D721Med (cell line): ENCODE data around the gene CFAP69.
A peak's percentile ranks its signal among the peaks of the same experiment; 100 is the strongest.
"Not testable (repeated sequence)": the region's sequence is repeated elsewhere in the genome, so short reads cannot be mapped to it uniquely, and the experiment has no call there.

Source experiments
- DNase-seq: peaks from one replicate; pipeline ENCODE4 v3.0.0; 2011; ENCODE audit warnings: low spot score; ENCODE audit not compliant: insufficient read length
- FAIRE-seq: peaks from 2 replicates; lab custom pipeline; 2011; peaks lifted over from hg19 to GRCh38; lab: Jason Lieb, UNC
- TF ChIP-seq, protein P1 (sequence below): IDR thresholded peaks from 2 replicates; pipeline ENCODE4 v1.5.1; 2012; ENCODE audit warnings: mild to moderate bottlenecking, control low read depth; ENCODE audit not compliant: insufficient read depth; ENCODE audit errors: missing control alignments

The CFAP69 gene

DNA sequence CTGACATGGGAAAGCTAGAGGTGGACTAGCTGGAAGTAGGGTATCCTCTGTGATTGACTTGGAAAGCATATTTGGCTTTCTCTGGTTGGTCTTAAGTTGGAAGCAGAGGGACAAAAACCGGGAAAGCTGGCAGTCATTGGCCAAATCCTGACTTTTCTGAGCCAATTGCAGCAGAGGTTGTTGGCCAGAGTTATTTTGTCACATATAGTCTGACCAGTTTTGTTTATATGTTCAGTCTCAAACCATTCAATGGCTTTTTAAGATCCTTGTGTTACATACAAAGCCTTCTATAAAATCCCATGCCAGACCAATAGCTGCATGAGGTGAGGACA lies 6.3 kb downstream of the CFAP69 start:
- TF ChIP-seq, protein P1, sequence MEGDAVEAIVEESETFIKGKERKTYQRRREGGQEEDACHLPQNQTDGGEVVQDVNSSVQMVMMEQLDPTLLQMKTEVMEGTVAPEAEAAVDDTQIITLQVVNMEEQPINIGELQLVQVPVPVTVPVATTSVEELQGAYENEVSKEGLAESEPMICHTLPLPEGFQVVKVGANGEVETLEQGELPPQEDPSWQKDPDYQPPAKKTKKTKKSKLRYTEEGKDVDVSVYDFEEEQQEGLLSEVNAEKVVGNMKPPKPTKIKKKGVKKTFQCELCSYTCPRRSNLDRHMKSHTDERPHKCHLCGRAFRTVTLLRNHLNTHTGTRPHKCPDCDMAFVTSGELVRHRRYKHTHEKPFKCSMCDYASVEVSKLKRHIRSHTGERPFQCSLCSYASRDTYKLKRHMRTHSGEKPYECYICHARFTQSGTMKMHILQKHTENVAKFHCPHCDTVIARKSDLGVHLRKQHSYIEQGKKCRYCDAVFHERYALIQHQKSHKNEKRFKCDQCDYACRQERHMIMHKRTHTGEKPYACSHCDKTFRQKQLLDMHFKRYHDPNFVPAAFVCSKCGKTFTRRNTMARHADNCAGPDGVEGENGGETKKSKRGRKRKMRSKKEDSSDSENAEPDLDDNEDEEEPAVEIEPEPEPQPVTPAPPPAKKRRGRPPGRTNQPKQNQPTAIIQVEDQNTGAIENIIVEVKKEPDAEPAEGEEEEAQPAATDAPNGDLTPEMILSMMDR, result no peak
- no peak for DNase-seq
- no peak for FAIRE-seq

DNA sequence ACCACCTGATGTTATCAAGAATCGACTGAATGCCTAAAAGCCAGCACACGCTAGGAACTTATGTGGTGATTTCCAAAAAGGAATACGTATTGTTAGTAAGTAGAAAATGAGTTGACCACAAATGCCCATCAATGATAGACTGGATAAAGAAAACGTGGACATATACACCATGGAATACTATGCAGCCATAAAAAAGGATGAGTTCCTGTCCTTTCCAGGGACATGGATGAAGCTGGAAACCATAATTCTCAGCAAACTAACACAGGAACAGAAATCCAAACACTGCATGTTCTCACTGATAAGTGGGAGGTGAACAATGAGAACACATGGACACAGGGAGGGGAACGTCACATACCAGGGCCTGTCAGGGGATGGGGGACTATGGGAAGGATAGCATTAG lies 11.0 kb downstream of the CFAP69 start:
- DNase-seq, FAIRE-seq: not testable (repeated sequence)

DNA sequence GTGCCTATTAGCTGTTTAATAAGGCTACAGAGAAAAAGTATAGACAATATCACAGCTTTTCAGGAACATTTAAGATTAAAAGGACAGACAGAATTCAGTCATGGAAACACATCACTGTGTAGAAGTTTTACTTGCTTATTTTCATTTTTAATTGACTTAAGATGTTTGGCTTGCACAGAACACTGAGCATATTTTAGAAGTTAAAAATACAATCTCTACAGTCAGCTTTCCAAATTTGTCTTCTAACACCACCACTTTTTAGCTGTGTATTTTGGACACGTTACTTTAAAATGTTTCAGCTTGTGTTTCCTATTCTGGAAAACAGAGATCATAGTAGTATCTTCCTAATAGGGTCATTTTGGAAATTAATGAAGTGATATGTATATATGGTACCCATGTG lies 11.8 kb downstream of the CFAP69 start:
- DNase-seq (no peak), FAIRE-seq (no peak)
- TF ChIP-seq, protein P1, result no peak

DNA sequence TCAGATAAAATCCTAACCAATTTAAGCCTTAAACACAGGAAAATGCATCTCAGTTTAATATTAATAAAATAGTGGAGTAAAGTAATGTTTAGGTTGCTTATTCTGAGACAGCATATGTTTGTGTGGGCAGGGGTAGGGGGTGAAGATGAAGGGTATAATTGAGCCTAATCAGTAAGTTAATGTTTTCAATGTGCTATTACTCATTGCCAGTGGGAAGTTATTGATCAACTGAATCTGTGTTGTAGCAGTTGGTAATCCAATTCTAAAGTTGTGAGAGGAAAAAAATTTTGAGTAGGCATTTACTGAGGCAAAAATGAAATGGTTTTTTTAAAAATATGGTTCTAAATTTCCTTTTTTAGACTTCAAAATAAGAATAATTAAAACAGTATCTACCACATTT lies 16.5 kb downstream of the CFAP69 start:
- FAIRE-seq (no peak), DNase-seq (no peak)
- TF ChIP-seq, protein P1, result no peak

DNA sequence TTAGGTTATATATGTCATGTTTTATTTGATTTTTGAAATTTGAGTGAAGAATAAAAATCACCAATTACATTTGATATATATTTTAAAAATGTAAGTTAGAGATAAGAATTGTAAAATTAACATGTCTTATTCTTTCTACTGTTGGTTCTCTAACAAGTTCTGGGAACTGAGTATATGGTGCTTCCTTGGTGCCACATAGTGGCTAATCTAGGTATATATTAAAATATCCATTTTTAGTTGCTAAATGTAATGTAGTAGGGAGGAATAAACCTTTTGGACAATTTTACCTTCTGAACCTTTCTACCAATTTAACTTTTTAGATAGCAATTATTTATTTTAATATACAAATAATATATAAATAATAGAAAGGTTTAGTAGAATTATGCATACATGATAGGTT lies 17.5 kb downstream of the CFAP69 start:
- TF ChIP-seq, protein P1, result peak; percentile 56
- no peak for DNase-seq
- no peak for FAIRE-seq

DNA sequence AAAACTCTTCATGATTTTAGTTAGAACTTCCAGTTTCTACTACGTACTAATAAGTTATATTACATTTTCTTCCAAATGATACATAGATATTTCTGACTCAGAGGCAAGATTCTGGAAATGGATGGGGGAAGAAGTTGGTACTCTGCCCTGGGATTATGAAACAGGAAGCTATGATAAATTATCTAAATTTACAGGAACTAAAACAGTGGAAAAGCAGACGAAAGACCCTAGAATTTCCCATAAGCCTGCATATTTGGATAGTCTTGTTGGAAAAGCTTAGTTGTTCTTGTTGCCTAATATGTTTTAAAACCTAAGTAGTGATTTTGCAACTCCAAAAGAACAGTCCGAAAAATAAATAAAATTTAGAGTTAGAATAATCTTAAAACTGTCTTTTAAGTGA lies 21.8 kb downstream of the CFAP69 start:
- TF ChIP-seq, protein P1, result no peak
- no peak for DNase-seq
- no peak for FAIRE-seq

DNA sequence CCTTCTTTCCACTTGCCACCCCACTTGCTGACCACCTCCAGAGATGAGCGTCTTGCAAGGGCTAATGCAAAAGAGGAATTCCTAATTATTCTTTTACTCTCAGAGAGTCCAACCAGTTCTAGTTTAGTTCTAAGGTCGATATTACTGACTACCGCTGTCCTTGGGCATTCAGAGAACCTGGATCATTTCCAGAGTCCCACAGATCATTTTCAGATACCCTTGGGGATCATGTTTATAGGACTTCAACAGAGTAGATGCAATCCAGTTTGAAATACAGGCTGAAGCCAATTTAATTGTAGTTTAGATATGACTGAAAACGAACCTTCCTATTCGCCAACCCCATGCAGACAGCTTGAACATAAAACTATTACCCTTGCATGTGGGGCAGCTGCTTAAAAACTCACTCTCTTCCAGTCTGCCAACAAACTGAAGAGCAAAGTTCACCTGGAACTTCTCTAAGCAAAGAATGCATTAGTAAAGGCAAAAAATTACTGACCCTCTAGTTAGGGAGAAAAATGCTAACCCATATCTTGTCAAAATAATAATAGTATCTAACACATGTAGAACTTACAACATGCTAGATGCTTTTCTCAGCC lies 22.4 kb downstream of the CFAP69 start:
- TF ChIP-seq, protein P1, result no peak
- no peak for DNase-seq
- no peak for FAIRE-seq

DNA sequence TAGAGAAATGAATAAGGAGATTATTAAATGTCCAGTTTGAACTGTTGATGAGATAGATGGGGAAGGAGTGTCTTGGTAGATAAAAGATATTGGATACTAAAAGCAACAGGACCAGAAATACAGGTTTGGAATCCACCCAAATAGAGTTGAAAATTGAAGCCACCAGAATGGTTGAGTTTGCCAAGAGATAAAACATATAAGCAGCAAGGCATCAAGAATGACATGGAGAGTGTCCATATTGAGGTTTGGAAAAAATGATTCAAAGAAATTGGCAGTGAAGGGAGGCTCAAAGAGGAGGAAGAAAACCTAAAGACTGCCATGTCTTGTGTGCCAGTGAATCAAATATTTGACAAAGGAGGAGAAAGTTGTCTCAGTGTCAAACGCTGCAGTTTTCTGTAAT lies 24.2 kb downstream of the CFAP69 start:
- DNase-seq, result no peak
- FAIRE-seq, result no peak

More for the DNA sequence above, 24.2 kb downstream of the CFAP69 start:
- TF ChIP-seq, protein P1, result no peak
